Neural progenitor cell (in vitro differentiated cells): ENCODE data around the gene SLC6A15.

Experiments
- CTCF ChIP-seq: fragments of 200-600 bp; sonication (generic); IDR thresholded peaks from 2 replicates; pipeline ENCODE4 v1.5.1; 2017; ENCODE audit warnings: antibody characterized with exemption, mild to moderate bottlenecking
- EZH2 ChIP-seq: fragments of 200-600 bp; sonication (generic); IDR thresholded peaks from 2 replicates; pipeline ENCODE4 v1.6.1; 2017; ENCODE audit warnings: antibody characterized with exemption, mild to moderate bottlenecking, moderate library complexity

GRCh38 chr12:84843593-84844144, 68.9 kb downstream of the SLC6A15 start:
- TF ChIP-seq CTCF (no peak), EZH2 (no peak)
